Lung (tissue), 12 donors: ENCODE data around the gene IGFBP3. TPM values are rescaled to one million over a fixed set of nuclear protein-coding genes. Genes with fewer than 3 reads are reported as not detected.

Experiments
- ATAC-seq: fragments of 200-7000 bp; cut with Tn5 transposase; one replicate; pipeline ENCODE4 v1.9.1; 2020; ENCODE audit warnings: moderate number of reproducible peaks; ENCODE audit not compliant: insufficient read depth, low FRiP score
- DNase-seq, 3 donors: peaks; one replicate each; pipeline ENCODE4 v3.0.0-alpha.2; 2013 to 2017
- H3K27ac ChIP-seq, 2 donors: one replicate each; pipeline ENCODE4 v1.5.1; 2013; ENCODE audit warnings: mild to moderate bottlenecking in 2 of 2, moderate library complexity in 2 of 2, control low read depth in 1 of 2, inconsistent platforms in 1 of 2, low read depth in 1 of 2, low read length in 1 of 2
- H3K27me3 ChIP-seq, 3 donors: one replicate each; pipeline ENCODE4 v1.5.1; 2013; ENCODE audit warnings: low read length in 2 of 3; ENCODE audit not compliant: control insufficient read depth in 3 of 3, insufficient read depth in 3 of 3
- H3K36me3 ChIP-seq, 4 donors: one replicate each; pipeline ENCODE4 v1.5.1; 2013; ENCODE audit warnings: low read length in 4 of 4, mild to moderate bottlenecking in 1 of 4, moderate library complexity in 1 of 4; ENCODE audit not compliant: control insufficient read depth in 4 of 4, insufficient read depth in 4 of 4
- H3K4me1 ChIP-seq, 5 donors: one replicate each; pipeline ENCODE4 v1.5.1; 2013; ENCODE audit warnings: low read length in 5 of 5, mild to moderate bottlenecking in 2 of 5, moderate library complexity in 1 of 5; ENCODE audit not compliant: control insufficient read depth in 5 of 5, insufficient read depth in 5 of 5
- H3K4me3 ChIP-seq: one replicate; pipeline ENCODE4 v1.5.1; 2013; ENCODE audit warnings: mild to moderate bottlenecking, control low read depth, moderate library complexity
- H3K9ac ChIP-seq, 2 donors: one replicate each; pipeline ENCODE4 v1.5.1; 2013; ENCODE audit warnings: low read length in 2 of 2, control low read depth in 1 of 2; ENCODE audit not compliant: insufficient read depth in 1 of 2
- H3K9me3 ChIP-seq, 4 donors: one replicate each; pipeline ENCODE4 v1.5.1; 2013; ENCODE audit warnings: low read length in 3 of 4, mild to moderate bottlenecking in 1 of 4, moderate library complexity in 1 of 4; ENCODE audit not compliant: control insufficient read depth in 4 of 4, insufficient read depth in 3 of 4
- WGBS, 2 donors: extraction: QIAGEN DNeasy Blood & Tissue Kit; methylation state at CpG; one replicate each; pipeline ENCODE4 v1.1.7; 2013; 5-methylcytosine and 5-hydroxymethylcytosine counted together
- polyA plus RNA-seq, 2 donors: library from polyadenylated mRNA; stranded (reverse); fragments of 200-250 nt; gene quantifications; one replicate each; pipeline ENCODE4 v1.2.1, GENCODE V29; 2013
- total RNA-seq, 2 donors: library from RNA; depleted of rRNA in 1 of 2; stranded (reverse); fragments of >200 nt in 1 of 2; gene quantifications; one replicate each; pipeline ENCODE4 v1.2.1, GENCODE V29; 2014 to 2021
- TF ChIP-seq, protein P1 (sequence below): IDR thresholded peaks from 2 replicates; pipeline ENCODE4 v1.5.1; 2012; ENCODE audit warnings: mild to moderate bottlenecking; ENCODE audit errors: control extremely low read depth, extremely low read depth
- donor health status: control.
- donor health status: control.
- donor health status: Bipolar disorder and iron deficiency.
- donor health status: healthy.
- donor health status: DM: yes; HTN: yes; CAD: no.

IGFBP3 gene
- total and polyA plus RNA-seq, 4 donors = 29.2 to 76.5 (median 58.4) TPM

DNA sequence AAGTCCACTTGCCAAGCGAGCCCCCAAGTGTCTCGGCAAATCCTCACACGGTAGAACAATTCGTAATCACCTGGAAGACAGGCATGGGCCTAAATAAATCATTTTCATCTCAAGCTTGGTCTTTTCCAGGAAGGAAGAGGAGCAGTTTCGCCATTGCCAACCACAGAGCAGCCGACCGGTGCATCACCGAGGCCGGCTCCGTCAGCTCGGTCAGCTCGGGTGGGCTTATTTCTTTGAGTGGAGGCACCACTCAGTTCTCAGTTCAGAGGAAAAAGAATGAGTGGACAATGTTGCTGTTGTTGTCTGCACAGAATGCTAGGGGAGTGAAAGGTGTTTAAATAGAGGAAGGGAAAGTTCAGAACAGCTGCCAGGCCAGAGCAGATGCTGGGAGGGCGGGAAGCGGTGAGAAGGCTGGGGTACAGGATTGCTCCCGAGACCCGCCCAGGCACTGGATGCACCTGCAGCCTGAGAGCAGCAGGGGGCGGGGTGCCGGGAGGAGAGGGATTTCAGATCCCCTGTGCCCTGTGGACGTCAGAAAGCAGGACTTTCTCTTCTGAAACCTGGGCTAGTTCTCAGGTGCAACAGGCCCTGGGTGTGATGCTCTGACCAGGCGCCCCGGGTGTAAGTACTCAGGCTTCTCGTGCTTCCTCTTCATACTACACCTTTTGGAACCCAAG is 17.7 kb upstream of the IGFBP3 start:
- H3K9me3 ChIP-seq = no peaks in the 10 kb centered on the region
- ATAC-seq = no peak
- TF ChIP-seq, protein P1, sequence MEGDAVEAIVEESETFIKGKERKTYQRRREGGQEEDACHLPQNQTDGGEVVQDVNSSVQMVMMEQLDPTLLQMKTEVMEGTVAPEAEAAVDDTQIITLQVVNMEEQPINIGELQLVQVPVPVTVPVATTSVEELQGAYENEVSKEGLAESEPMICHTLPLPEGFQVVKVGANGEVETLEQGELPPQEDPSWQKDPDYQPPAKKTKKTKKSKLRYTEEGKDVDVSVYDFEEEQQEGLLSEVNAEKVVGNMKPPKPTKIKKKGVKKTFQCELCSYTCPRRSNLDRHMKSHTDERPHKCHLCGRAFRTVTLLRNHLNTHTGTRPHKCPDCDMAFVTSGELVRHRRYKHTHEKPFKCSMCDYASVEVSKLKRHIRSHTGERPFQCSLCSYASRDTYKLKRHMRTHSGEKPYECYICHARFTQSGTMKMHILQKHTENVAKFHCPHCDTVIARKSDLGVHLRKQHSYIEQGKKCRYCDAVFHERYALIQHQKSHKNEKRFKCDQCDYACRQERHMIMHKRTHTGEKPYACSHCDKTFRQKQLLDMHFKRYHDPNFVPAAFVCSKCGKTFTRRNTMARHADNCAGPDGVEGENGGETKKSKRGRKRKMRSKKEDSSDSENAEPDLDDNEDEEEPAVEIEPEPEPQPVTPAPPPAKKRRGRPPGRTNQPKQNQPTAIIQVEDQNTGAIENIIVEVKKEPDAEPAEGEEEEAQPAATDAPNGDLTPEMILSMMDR = no peak
- no peak for DNase-seq
- H3K36me3 ChIP-seq = no peaks in the 10 kb centered on the region
- H3K9ac ChIP-seq = no peak overlapping the region
- no peak overlapping the region for H3K4me3 ChIP-seq
- H3K4me1 ChIP-seq = no peaks in the 10 kb centered on the region
- no peaks in the 10 kb centered on the region for H3K27me3 ChIP-seq
- 76 to 84% methylated on average over 22 of the region's 22 CpGs for WGBS, 2 donors
- no peak overlapping the region for H3K27ac ChIP-seq

DNA sequence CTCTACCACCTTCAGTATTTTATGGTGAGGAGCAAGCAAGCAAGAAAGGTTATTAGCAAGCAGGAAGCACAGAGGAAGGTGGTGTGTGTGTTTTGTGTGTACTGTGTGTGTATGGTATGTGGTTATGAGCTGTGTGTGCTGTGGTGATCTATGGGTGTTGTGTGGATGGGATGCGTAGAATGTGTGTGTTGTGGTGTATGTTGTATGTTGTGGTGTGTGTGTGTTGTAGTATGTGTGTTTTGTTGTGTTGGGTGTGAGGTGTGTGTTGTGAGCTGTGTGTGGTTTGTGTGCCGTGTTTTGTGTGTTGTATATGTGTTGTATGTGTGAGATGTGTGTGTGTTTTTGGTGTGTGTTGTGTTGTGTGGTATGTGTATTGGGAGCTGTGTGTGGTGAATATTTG is 16.8 kb upstream of the IGFBP3 start:
- Histone ChIP-seq H3K4me3 (no peak overlapping the region), H3K9me3 (no peaks in the 10 kb centered on the region), H3K36me3 (no peaks in the 10 kb centered on the region), H3K9ac (no peak overlapping the region), H3K27ac (no peak overlapping the region), H3K4me1 (no peaks in the 10 kb centered on the region), H3K27me3 (no peaks in the 10 kb centered on the region)
- DNase-seq (no peak), ATAC-seq (no peak)
- TF ChIP-seq, protein P1 = no peak
- WGBS, 2 donors = 88 to 94% methylated on average over 2 of the region's 2 CpGs

DNA sequence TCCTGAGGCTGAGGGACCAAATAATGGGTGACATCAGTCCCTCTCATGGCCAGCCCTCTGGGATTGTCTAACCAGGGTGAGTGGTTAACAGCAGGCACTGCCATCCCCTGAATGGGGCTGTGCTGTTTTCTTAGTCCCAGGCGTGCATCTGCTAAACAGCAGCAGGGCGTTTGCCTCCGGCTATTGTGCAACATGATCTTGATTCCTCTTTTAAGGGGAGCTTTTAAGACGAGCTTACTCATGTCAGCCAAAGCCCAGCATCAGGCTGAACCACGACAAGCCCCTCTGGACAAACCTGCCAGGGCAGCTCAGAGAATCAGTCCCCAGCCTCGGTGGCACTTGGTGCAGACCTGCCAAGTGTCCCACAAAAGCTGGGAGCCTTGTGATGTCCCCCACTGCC is 16.2 kb upstream of the IGFBP3 start:
- Histone ChIP-seq H3K36me3 (no peaks in the 10 kb centered on the region), H3K9ac (no peak overlapping the region), H3K9me3 (no peaks in the 10 kb centered on the region), H3K4me1 (no peaks in the 10 kb centered on the region), H3K4me3 (no peak overlapping the region), H3K27me3 (no peaks in the 10 kb centered on the region), H3K27ac (no peak overlapping the region)
- no peak for DNase-seq
- ATAC-seq = no peak
- TF ChIP-seq, protein P1 = no peak
- WGBS, 2 donors = 47 to 62% methylated on average over 6 of the region's 6 CpGs

DNA sequence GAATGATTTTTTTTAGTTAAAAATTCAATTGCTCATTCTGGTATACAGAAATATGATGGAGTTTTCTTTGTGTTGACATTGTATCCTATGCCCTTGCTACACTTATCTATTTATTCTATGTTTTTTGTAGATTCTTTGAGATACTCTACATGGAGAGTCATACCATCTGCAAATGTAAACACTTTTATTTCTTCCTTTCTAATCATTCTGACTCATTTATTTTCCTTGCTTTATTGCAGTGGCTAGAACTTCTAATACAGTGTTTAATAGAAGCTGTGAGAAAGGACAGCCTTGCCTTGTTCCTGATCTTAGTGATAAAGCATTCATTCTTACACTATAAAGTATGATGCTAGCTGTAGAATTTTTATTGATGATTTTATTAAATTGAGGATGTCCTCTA is 9.9 kb upstream of the IGFBP3 start:
- no peak overlapping the region for H3K9ac ChIP-seq
- no peak for ATAC-seq
- H3K36me3 ChIP-seq = no peaks in the 10 kb centered on the region
- no peak overlapping the region for H3K27ac ChIP-seq
- no peak overlapping the region for H3K4me3 ChIP-seq
- peaks cover 0 to 2% (median 1%) of the 10 kb centered on the region in 4 donors for H3K9me3 ChIP-seq
- no peak for DNase-seq
- no peaks in the 10 kb centered on the region for H3K27me3 ChIP-seq
- no peaks in the 10 kb centered on the region for H3K4me1 ChIP-seq
- TF ChIP-seq, protein P1 = no peak
